A549 (cell line): ENCODE data around the gene ITGA1.

Source experiments
- BHLHE40 ChIP-seq: IDR thresholded peaks from 2 replicates; pipeline ENCODE4 v1.6.1; 2012; ENCODE audit warnings: low read depth, low read length, inconsistent platforms
- CTCF ChIP-seq: fragments of >200 bp; sonication (Bioruptor Twin); formaldehyde crosslinking; IDR thresholded peaks from 3 replicates; pipeline ENCODE4 v1.5.1; 2016
- EP300 ChIP-seq, 2 experiments: fragments of >200 bp; sonication (Bioruptor Twin); formaldehyde crosslinking; IDR thresholded peaks; 2 replicates in 1 of 2; 3 replicates in 1 of 2; pipeline ENCODE4 v1.6.1; 2016 to 2017
- MAFK ChIP-seq: fragments of 450-650 bp; IDR thresholded peaks from 2 replicates; pipeline ENCODE4 v1.6.1; 2014; ENCODE audit not compliant: partially characterized antibody
- MAZ ChIP-seq: fragments of 150-350 bp; IDR thresholded peaks from 2 replicates; pipeline ENCODE4 v1.6.1; 2014; ENCODE audit warnings: antibody characterized with exemption, low read depth, low read length, borderline replicate concordance
- MYC ChIP-seq: IDR thresholded peaks from 2 replicates; pipeline ENCODE4 v1.6.1; 2012; ENCODE audit warnings: mild to moderate bottlenecking, inconsistent platforms, low read length, improper control_type of control experiment, borderline replicate concordance
- POLR2A ChIP-seq: IDR thresholded peaks from 2 replicates; pipeline ENCODE4 v1.6.1; 2012; ENCODE audit warnings: mild to moderate bottlenecking, low read length
- REST ChIP-seq: fragments of 200-600 bp; sonication (generic); IDR thresholded peaks from 2 replicates; pipeline ENCODE4 v1.6.1; 2016; ENCODE audit warnings: antibody characterized with exemption, mild to moderate bottlenecking, moderate library complexity
- RFX5 ChIP-seq: fragments of 450-650 bp; IDR thresholded peaks from 2 replicates; pipeline ENCODE4 v1.7.1; 2014; ENCODE audit warnings: antibody characterized with exemption, mild to moderate bottlenecking, moderate library complexity
- TFCP2L1 ChIP-seq: fragments of 250-450 bp; sonication (Bioruptor Pico); IDR thresholded peaks from 2 replicates; pipeline ENCODE4 v1.5.0; 2021; ENCODE audit warnings: mild to moderate bottlenecking
- ZSCAN20 ChIP-seq: fragments of 250-450 bp; sonication (Bioruptor Pico); IDR thresholded peaks from 2 replicates; pipeline ENCODE4 v1.8.0; 2022; ENCODE audit warnings: mild to moderate bottlenecking, moderate library complexity

- TF ChIP-seq CTCF (no peak), POLR2A (no peak), BHLHE40 (no peak), EP300 (IDR thresholded peaks at IDR 0.05) (no peak), ZSCAN20 (CRISPR knock-in tag) (no peak), REST (no peak), MAFK (no peak), TFCP2L1 (CRISPR knock-in tag) (no peak), MYC (no peak), MAZ (no peak), RFX5 (no peak)
Observed at GRCh38 chr5:52840277-52841050, 52.7 kb downstream of the ITGA1 start.
